ENCODE results near the gene RGS7. TPM values are rescaled to one million over a fixed set of nuclear protein-coding genes. Genes with fewer than 3 reads are reported as not detected.

Gene RGS7
- total RNA-seq, 2 experiments from 2014 or later: not detected

GRCh38 chr1:241020851-241021697 lies 335.9 kb downstream of the RGS7 start:
- Mint-ChIP-seq H3K36me3 (ENCODE audit: low read depth) (no peaks in the 10 kb centered on the region), H3K27me3 (no peaks in the 10 kb centered on the region), H3K27ac (no peak overlapping the region), H3K4me3 (no peak overlapping the region), H3K4me1 (ENCODE audit: low read depth) (no peaks in the 10 kb centered on the region), H3K9me3 (peaks cover 11% of the 10 kb centered on the region)
- TF ChIP-seq CTCF (IDR thresholded peaks at IDR 0.05): no peak
- intact Hi-C loops (cut with micrococcal nuclease): no loop called here
- DNase-seq (no peak), ATAC-seq (no peak)
- POLR2A ChIA-PET: no interaction called here
- CTCF ChIA-PET: no interaction called here

GRCh38 chr1:241012708-241013340 lies 344.2 kb downstream of the RGS7 start:
- Mint-ChIP-seq H3K36me3 (ENCODE audit: low read depth) (no peaks in the 10 kb centered on the region), H3K4me3 (no peak overlapping the region), H3K27ac (no peak overlapping the region), H3K9me3 (peaks cover 11% of the 10 kb centered on the region), H3K4me1 (ENCODE audit: low read depth) (no peaks in the 10 kb centered on the region), H3K27me3 (no peaks in the 10 kb centered on the region)
- POLR2A ChIA-PET: no interaction called here
- ATAC-seq (no peak), DNase-seq (no peak)
- intact Hi-C loops (cut with micrococcal nuclease): no loop called here
- no peak for TF ChIP-seq CTCF (IDR thresholded peaks at IDR 0.05)
- CTCF ChIA-PET: no interaction called here

- no peaks in the 10 kb centered on the region for H3K27me3 Mint-ChIP-seq
- ChIA-PET POLR2A (no interaction called here), CTCF (no interaction called here)
- no peak for TF ChIP-seq CTCF (IDR thresholded peaks at IDR 0.05)
- intact Hi-C loops (cut with micrococcal nuclease): no loop called here
- no peak overlapping the region for H3K4me3 Mint-ChIP-seq
- DNase-seq: no peak
- no peak for ATAC-seq
- H3K9me3 Mint-ChIP-seq: peaks cover 2% of the 10 kb centered on the region
- no peak overlapping the region for H3K27ac Mint-ChIP-seq
- no peaks in the 10 kb centered on the region for H3K36me3 Mint-ChIP-seq (ENCODE audit: low read depth)
- H3K4me1 Mint-ChIP-seq (ENCODE audit: low read depth): no peaks in the 10 kb centered on the region
Observed at GRCh38 chr1:241007668-241008067, 349.3 kb downstream of the RGS7 start.

GRCh38 chr1:240999826-241000225 lies 357.2 kb downstream of the RGS7 start:
- Mint-ChIP-seq H3K4me3 (no peak overlapping the region), H3K9me3 (peaks cover 1% of the 10 kb centered on the region), H3K36me3 (ENCODE audit: low read depth) (no peaks in the 10 kb centered on the region), H3K27me3 (no peaks in the 10 kb centered on the region), H3K4me1 (ENCODE audit: low read depth) (no peaks in the 10 kb centered on the region), H3K27ac (no peak overlapping the region)
- ChIA-PET POLR2A (no interaction called here), CTCF (no interaction called here)
- DNase-seq (no peak), ATAC-seq (no peak)
- no peak for TF ChIP-seq CTCF (IDR thresholded peaks at IDR 0.05)
- intact Hi-C loops (cut with micrococcal nuclease): no loop called here

- Mint-ChIP-seq H3K27me3 (no peaks in the 10 kb centered on the region), H3K9me3 (peaks cover 1% of the 10 kb centered on the region), H3K36me3 (ENCODE audit: low read depth) (no peaks in the 10 kb centered on the region), H3K4me1 (ENCODE audit: low read depth) (no peaks in the 10 kb centered on the region), H3K4me3 (no peak overlapping the region), H3K27ac (no peak overlapping the region)
- ATAC-seq: no peak
- no peak for DNase-seq
- CTCF ChIA-PET: no interaction called here
- no peak for TF ChIP-seq CTCF (IDR thresholded peaks at IDR 0.05)
- POLR2A ChIA-PET: no interaction called here
- intact Hi-C loops (cut with micrococcal nuclease): no loop called here
Observed at GRCh38 chr1:240998441-240999015, 358.5 kb downstream of the RGS7 start.
